Measurements from ENCODE around the gene SENP2.

SENP2 gene

DNA sequence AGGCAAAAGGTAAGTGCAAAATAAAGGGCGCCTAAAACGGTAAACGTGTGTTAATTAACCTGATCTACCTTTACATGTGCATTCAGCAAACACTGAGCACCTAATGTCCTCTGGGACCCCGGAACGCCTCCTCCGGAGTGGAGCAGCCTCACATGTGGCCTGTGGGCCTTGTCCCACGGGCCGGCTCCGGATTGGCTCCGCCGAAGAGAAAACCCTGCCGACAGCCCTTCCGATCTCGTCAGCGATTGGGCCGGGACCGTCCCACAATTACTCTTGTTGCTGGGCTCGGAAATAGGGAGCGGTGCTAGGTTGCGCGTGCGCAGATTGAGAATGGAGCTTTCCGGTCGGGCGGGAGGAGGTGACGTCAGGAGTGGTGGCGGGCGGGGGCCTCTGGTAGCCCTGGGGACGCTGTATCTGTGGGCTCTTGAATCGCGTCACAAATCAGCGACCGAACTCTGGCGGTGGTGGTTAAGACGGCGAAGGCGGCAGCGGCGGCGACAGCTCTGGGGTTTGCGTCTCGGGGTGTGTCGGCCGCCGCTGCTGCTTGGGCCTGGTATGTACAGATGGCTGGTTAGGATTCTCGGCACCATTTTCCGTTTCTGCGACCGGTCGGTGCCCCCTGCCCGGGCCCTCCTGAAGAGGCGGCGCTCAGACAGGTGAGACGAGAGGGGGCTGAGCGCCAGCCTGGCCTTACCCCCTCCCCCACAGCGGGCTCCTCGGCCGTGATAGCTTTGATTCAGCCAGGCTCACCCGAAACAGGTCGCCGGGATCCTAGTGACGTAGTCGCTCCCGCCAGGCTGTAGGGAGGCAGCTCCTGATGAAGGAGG, at the start of gene SENP2:
Gene SENP2 (plus strand): TSS at position 437 of the 827 bp plus-strand sequence. CDS start 119 bp downstream, at position 556.
- Histone ChIP-seq H3K27ac (ENCODE audit: low read depth in 2 of 2, low read length in 2 of 2) (peak within 1 kb of the TSS; percentile 97 to 98), H3K9me3 (ENCODE audit: control insufficient read depth in 2 of 2, low read length in 2 of 2) (no peaks in the 10 kb centered on the region), H3K9ac (ENCODE audit: low read depth in 1 of 2, low read length in 2 of 2) (peak within 1 kb of the TSS; percentile 93 to 99), H3K27me3 (ENCODE audit: control insufficient read depth in 2 of 2, insufficient read depth in 2 of 2, low read length in 2 of 2) (no peaks in the 10 kb centered on the region), H3K36me3 (ENCODE audit: control insufficient read depth in 2 of 2, insufficient read depth in 2 of 2, low read length in 2 of 2) (peaks cover 0 to 3% of the 10 kb centered on the region in 2 donors), H3K4me1 (ENCODE audit: control insufficient read depth in 2 of 2, insufficient read depth in 2 of 2, low read length in 2 of 2) (peaks cover 13 to 18% of the 10 kb centered on the region in 2 donors), H3K4me3 (ENCODE audit: low read length in 2 of 2) (peak within 1 kb of the TSS; percentile 89 to 95)

DNA sequence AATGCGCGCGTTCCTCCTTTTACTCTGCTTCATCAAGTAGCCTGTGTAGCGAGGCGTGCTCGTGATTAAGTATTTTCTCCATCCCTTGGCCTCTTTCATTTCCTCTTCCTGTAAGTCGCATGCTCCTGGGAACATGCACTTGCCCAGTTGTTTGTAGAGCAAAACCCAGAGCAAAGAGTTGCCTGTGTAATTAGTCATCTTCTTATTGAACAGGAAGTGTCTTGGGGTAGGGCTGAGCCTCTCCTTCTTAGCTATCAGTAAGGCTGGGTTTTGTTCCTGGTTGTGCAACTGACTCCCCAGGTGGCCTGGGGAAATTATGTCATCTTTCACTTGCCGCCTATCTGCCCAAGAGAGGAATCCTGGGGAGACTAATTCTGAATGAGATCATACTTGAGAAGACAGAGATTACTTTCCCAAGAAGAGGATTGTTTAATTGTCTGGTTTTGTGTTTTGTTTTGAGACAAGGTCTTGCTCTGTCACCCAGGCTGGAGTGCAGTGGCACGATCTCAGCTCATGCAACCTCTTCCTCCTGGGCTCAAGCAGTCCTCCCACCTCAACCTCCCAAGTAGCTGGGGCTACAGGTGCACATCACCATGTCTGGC, 48.6 kb upstream of the SENP2 start:
- H3K27me3 ChIP-seq (ENCODE audit: control insufficient read depth in 2 of 2, insufficient read depth in 2 of 2, low read length in 2 of 2), result no peaks in the 10 kb centered on the region
- H3K4me1 ChIP-seq (ENCODE audit: control insufficient read depth in 2 of 2, insufficient read depth in 2 of 2, low read length in 2 of 2), result peaks cover 5 to 11% of the 10 kb centered on the region in 2 donors
- H3K27ac ChIP-seq (ENCODE audit: low read depth in 2 of 2, low read length in 2 of 2), result peak overlapping the region; percentile 91 to 94
- H3K9me3 ChIP-seq (ENCODE audit: control insufficient read depth in 2 of 2, low read length in 2 of 2), result no peaks in the 10 kb centered on the region
- peak overlapping the region in 1 of 2 donors; percentile 31 for H3K4me3 ChIP-seq (ENCODE audit: low read length in 2 of 2)
- H3K9ac ChIP-seq (ENCODE audit: low read depth in 1 of 2, low read length in 2 of 2), result peak overlapping the region; percentile 43 to 58
- H3K36me3 ChIP-seq (ENCODE audit: control insufficient read depth in 2 of 2, insufficient read depth in 2 of 2, low read length in 2 of 2), result peaks cover 0 to 8% of the 10 kb centered on the region in 2 donors

DNA sequence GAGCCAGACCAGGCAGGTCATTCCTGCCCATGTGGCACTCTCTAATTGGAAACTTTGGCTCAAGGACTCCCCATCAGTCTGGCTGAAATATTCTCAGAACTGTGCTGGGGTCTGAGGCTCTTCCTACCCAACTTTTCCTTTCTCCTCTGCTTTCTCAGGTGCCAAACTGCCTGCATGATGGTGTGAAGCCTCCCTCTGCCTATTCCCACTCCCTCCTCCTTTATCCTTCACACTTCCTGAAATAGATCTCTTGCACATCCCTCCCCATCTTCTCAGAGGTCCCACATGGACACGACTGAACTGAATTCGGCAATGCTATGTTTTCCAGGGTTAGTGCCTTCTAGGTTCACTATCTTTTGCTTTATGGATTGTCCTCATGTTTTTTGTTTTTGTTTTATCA, 46.2 kb upstream of the SENP2 start:
- peak overlapping the region; percentile 15 to 27 for H3K27ac ChIP-seq (ENCODE audit: low read depth in 2 of 2, low read length in 2 of 2)
- no peaks in the 10 kb centered on the region for H3K27me3 ChIP-seq (ENCODE audit: control insufficient read depth in 2 of 2, insufficient read depth in 2 of 2, low read length in 2 of 2)
- no peak overlapping the region for H3K4me3 ChIP-seq (ENCODE audit: low read length in 2 of 2)
- H3K9me3 ChIP-seq (ENCODE audit: control insufficient read depth in 2 of 2, low read length in 2 of 2), result no peaks in the 10 kb centered on the region
- H3K36me3 ChIP-seq (ENCODE audit: control insufficient read depth in 2 of 2, insufficient read depth in 2 of 2, low read length in 2 of 2), result no peaks in the 10 kb centered on the region
- no peak overlapping the region for H3K9ac ChIP-seq (ENCODE audit: low read depth in 1 of 2, low read length in 2 of 2)
- H3K4me1 ChIP-seq (ENCODE audit: control insufficient read depth in 2 of 2, insufficient read depth in 2 of 2, low read length in 2 of 2), result peaks cover 5 to 18% of the 10 kb centered on the region in 2 donors

DNA sequence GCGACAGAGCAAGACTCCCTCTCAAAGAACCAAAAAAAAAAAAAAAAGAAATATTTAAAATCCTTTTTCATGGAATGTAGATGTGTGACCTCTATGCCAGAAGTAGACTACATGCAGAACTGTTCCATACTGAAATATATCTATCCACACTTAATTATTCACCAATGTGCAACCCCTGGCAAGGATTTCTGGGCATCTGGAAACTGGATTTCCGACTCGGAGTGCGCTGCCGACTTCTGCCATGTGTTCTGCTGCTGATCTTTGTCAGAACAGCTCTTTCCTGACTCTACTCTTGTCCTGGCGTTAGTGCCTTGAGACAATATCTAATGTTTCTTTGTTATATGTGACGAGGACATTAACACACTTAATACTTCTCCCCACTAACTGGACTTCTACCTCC, 45.4 kb upstream of the SENP2 start:
- Histone ChIP-seq H3K27ac (ENCODE audit: low read depth in 2 of 2, low read length in 2 of 2) (no peak overlapping the region), H3K27me3 (ENCODE audit: control insufficient read depth in 2 of 2, insufficient read depth in 2 of 2, low read length in 2 of 2) (no peaks in the 10 kb centered on the region), H3K4me3 (ENCODE audit: low read length in 2 of 2) (no peak overlapping the region), H3K9me3 (ENCODE audit: control insufficient read depth in 2 of 2, low read length in 2 of 2) (no peaks in the 10 kb centered on the region), H3K9ac (ENCODE audit: low read depth in 1 of 2, low read length in 2 of 2) (no peak overlapping the region), H3K36me3 (ENCODE audit: control insufficient read depth in 2 of 2, insufficient read depth in 2 of 2, low read length in 2 of 2) (no peaks in the 10 kb centered on the region), H3K4me1 (ENCODE audit: control insufficient read depth in 2 of 2, insufficient read depth in 2 of 2, low read length in 2 of 2) (peaks cover 8 to 24% of the 10 kb centered on the region in 2 donors)

DNA sequence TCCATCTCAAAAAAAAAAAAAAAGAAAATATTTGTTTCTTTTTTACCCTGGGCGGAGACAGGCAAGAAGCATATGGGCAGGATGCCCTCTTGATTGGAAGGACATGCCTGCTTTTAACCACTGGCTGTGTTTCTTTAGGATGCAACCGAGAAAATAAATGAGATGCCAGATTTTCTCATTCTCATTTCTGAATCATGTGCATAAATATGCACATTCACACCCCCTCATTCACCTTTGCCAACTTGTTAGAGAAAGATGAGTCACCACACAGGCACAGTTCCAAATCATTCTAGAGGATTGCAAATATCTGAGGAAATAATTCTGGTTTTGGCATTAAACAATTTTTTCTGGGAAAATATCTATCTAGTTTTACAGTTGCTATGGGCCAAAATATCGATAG, 37.0 kb upstream of the SENP2 start:
- H3K9me3 ChIP-seq (ENCODE audit: control insufficient read depth in 2 of 2, low read length in 2 of 2), result no peaks in the 10 kb centered on the region
- peak overlapping the region in 1 of 2 donors; percentile 57 for H3K9ac ChIP-seq (ENCODE audit: low read depth in 1 of 2, low read length in 2 of 2)
- H3K4me1 ChIP-seq (ENCODE audit: control insufficient read depth in 2 of 2, insufficient read depth in 2 of 2, low read length in 2 of 2), result peaks cover 3 to 46% of the 10 kb centered on the region in 2 donors

DNA sequence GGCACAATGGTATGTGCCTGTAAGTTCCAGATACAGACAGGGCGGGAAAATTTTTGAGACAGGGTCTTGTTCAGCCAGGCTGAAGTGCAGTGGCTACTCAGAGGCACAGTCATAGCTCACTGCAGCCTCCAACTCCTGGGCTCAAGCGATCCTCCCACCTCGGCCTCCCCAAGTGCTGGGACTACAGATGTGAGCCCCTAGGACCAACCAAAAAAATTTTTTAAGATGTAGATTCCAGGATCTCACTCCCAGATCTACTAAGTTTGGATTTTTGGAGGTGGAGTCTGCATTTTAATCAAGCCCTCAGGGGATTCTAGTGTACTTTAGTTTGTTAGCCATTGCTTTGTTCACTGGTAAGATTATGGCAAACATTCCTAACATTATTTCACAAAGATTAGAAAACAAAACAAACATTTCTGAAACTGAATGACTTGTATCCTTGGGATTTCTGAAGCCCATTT, 36.4 kb upstream of the SENP2 start:
- Histone ChIP-seq H3K4me3 (ENCODE audit: low read length in 2 of 2) (peak overlapping the region; percentile 47 to 62), H3K27ac (ENCODE audit: low read depth in 2 of 2, low read length in 2 of 2) (peak overlapping the region; percentile 38 to 69), H3K4me1 (ENCODE audit: control insufficient read depth in 2 of 2, insufficient read depth in 2 of 2, low read length in 2 of 2) (peaks cover 3 to 41% of the 10 kb centered on the region in 2 donors), H3K9ac (ENCODE audit: low read depth in 1 of 2, low read length in 2 of 2) (peak overlapping the region in 1 of 2 donors; percentile 57), H3K36me3 (ENCODE audit: control insufficient read depth in 2 of 2, insufficient read depth in 2 of 2, low read length in 2 of 2) (no peaks in the 10 kb centered on the region), H3K9me3 (ENCODE audit: control insufficient read depth in 2 of 2, low read length in 2 of 2) (no peaks in the 10 kb centered on the region), H3K27me3 (ENCODE audit: control insufficient read depth in 2 of 2, insufficient read depth in 2 of 2, low read length in 2 of 2) (no peaks in the 10 kb centered on the region)

More for the DNA sequence above, 37.0 kb upstream of the SENP2 start:
- Histone ChIP-seq H3K27ac (ENCODE audit: low read depth in 2 of 2, low read length in 2 of 2) (peak overlapping the region; percentile 38 to 69), H3K36me3 (ENCODE audit: control insufficient read depth in 2 of 2, insufficient read depth in 2 of 2, low read length in 2 of 2) (no peaks in the 10 kb centered on the region), H3K27me3 (ENCODE audit: control insufficient read depth in 2 of 2, insufficient read depth in 2 of 2, low read length in 2 of 2) (no peaks in the 10 kb centered on the region), H3K4me3 (ENCODE audit: low read length in 2 of 2) (peak overlapping the region; percentile 47 to 62)

DNA sequence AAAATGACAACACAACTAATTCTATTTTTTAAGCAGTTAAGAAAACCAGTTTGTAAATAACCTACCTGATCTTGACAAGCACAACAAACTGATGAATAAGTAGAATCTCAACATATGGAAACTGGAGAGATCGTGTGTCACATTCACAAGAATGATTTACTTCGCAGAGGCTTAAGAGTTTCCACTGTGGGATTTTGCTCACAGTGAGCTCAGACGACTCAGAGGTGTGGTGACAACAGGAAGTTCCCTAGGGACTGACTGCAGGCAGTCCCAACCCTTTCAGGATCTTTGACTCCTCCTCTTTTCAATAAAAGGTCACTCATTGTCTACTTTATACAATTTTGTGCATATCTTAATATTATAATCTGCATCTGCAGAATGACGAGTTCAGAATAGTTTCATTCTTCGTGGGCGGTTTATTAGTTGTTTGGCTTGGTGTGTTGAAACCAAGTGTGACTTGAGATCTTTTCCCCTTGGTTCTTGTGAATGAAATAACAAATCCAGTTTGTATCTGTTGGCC, 33.7 kb upstream of the SENP2 start, which contains the start of gene LIPH:
Gene LIPH (minus strand): TSS at position 231 of the 520 bp plus-strand sequence. CDS start 117 bp downstream, at position 114.
- Histone ChIP-seq H3K4me1 (ENCODE audit: control insufficient read depth in 2 of 2, insufficient read depth in 2 of 2, low read length in 2 of 2) (peaks cover 13 to 38% of the 10 kb centered on the region in 2 donors), H3K27me3 (ENCODE audit: control insufficient read depth in 2 of 2, insufficient read depth in 2 of 2, low read length in 2 of 2) (no peaks in the 10 kb centered on the region), H3K27ac (ENCODE audit: low read depth in 2 of 2, low read length in 2 of 2) (peak within 1 kb of the TSS; percentile 84 to 85), H3K36me3 (ENCODE audit: control insufficient read depth in 2 of 2, insufficient read depth in 2 of 2, low read length in 2 of 2) (no peaks in the 10 kb centered on the region), H3K9me3 (ENCODE audit: control insufficient read depth in 2 of 2, low read length in 2 of 2) (no peaks in the 10 kb centered on the region), H3K4me3 (ENCODE audit: low read length in 2 of 2) (peak within 1 kb of the TSS; percentile 61 to 81), H3K9ac (ENCODE audit: low read depth in 1 of 2, low read length in 2 of 2) (peak within 1 kb of the TSS; percentile 70 to 79)

DNA sequence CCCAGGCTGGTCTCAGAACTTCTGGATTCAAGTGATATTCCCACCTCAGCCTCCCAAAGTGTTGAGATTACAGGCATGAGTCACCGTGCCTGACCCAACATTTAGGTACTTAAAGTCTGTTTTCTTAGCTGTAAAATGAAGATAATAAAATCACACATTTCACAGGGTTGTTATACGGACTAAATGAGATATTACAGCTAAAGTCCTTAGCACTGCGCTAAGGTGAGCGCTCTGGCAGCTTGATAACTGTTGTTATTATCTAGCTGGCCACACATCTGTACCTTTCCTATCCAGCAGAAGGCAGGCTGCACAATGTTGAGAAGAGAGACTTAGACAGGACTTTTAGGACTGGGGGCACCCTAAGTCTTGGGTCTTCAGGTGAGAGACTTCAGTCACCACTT, 31.0 kb upstream of the SENP2 start:
- no peaks in the 10 kb centered on the region for H3K27me3 ChIP-seq (ENCODE audit: control insufficient read depth in 2 of 2, insufficient read depth in 2 of 2, low read length in 2 of 2)
- H3K9me3 ChIP-seq (ENCODE audit: control insufficient read depth in 2 of 2, low read length in 2 of 2), result no peaks in the 10 kb centered on the region
- H3K4me3 ChIP-seq (ENCODE audit: low read length in 2 of 2), result peak overlapping the region; percentile 8 to 23
- H3K36me3 ChIP-seq (ENCODE audit: control insufficient read depth in 2 of 2, insufficient read depth in 2 of 2, low read length in 2 of 2), result no peaks in the 10 kb centered on the region
- H3K9ac ChIP-seq (ENCODE audit: low read depth in 1 of 2, low read length in 2 of 2), result peak overlapping the region; percentile 44 to 57
- peak overlapping the region; percentile 98 to 99 for H3K27ac ChIP-seq (ENCODE audit: low read depth in 2 of 2, low read length in 2 of 2)
- peaks cover 16 to 31% of the 10 kb centered on the region in 2 donors for H3K4me1 ChIP-seq (ENCODE audit: control insufficient read depth in 2 of 2, insufficient read depth in 2 of 2, low read length in 2 of 2)

DNA sequence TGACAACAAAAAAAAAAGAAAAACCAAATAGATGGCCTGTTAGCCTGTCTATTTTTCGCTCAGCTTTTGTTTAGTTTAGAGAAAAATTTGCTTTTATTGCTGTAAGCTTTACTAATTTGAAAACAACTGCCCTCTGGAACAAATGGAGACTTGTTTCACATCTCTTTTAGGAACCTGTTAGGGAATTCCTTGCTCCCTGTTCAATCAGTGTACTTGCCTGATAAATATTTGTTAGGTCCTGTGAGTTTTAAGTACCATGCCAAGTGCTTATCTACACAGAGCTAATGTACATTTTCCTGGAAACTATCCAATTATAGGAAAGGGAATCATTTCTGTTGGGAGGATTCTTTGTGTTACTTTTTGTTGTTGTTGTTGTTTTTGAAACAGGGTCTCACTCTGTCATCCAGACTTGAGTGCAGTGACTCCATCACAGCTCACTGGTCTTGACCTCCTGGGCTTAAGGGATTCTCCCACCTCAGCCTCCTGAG, 30.2 kb upstream of the SENP2 start:
- Histone ChIP-seq H3K4me3 (ENCODE audit: low read length in 2 of 2) (no peak overlapping the region), H3K36me3 (ENCODE audit: control insufficient read depth in 2 of 2, insufficient read depth in 2 of 2, low read length in 2 of 2) (no peaks in the 10 kb centered on the region), H3K9me3 (ENCODE audit: control insufficient read depth in 2 of 2, low read length in 2 of 2) (no peaks in the 10 kb centered on the region), H3K27ac (ENCODE audit: low read depth in 2 of 2, low read length in 2 of 2) (peak overlapping the region; percentile 98 to 99), H3K4me1 (ENCODE audit: control insufficient read depth in 2 of 2, insufficient read depth in 2 of 2, low read length in 2 of 2) (peaks cover 16 to 36% of the 10 kb centered on the region in 2 donors), H3K9ac (ENCODE audit: low read depth in 1 of 2, low read length in 2 of 2) (peak overlapping the region; percentile 5 to 28), H3K27me3 (ENCODE audit: control insufficient read depth in 2 of 2, insufficient read depth in 2 of 2, low read length in 2 of 2) (no peaks in the 10 kb centered on the region)

All from mucosa of rectum (tissue), 2 donors.